Natural killer cell (primary cell): ENCODE data around the gene DCUN1D3. TPM values are rescaled to one million over a fixed set of nuclear protein-coding genes. Genes with fewer than 3 reads are reported as not detected.

Experiments
- ATAC-seq, 3 donors: fragments of 150-1000 bp in 2 of 3; fragments of 200-7000 bp in 1 of 3; cut with Tn5 transposase; 1 replicate in 1 of 3; 2 replicates in 2 of 3; pipeline ENCODE4 v1.10.0; 2021; ENCODE audit warnings: mild to moderate bottlenecking in 2 of 3, moderate library complexity in 2 of 3
- DNase-seq, 2 donors: peaks; one replicate each; pipeline versions ENCODE4 v3.0.0 to v3.0.0-alpha.2; 2013 to 2021; ENCODE audit warnings: mixed read lengths in 1 of 2
- H3K27ac ChIP-seq: one replicate; pipeline ENCODE4 v1.5.1; 2013; ENCODE audit warnings: mild to moderate bottlenecking, low read length
- H3K27me3 ChIP-seq: one replicate; pipeline ENCODE4 v1.6.1; 2013; ENCODE audit warnings: low read length; ENCODE audit not compliant: control insufficient read depth, insufficient read depth
- H3K36me3 ChIP-seq: one replicate; pipeline ENCODE4 v1.6.1; 2013; ENCODE audit warnings: low read length; ENCODE audit not compliant: control insufficient read depth, insufficient read depth
- H3K4me1 ChIP-seq: one replicate; pipeline ENCODE4 v1.6.1; 2013; ENCODE audit warnings: low read length; ENCODE audit not compliant: control insufficient read depth, insufficient read depth
- H3K4me3 ChIP-seq: one replicate; pipeline ENCODE4 v1.5.1; 2013; ENCODE audit warnings: low read length
- H3K9me3 ChIP-seq: one replicate; pipeline ENCODE4 v1.6.1; 2013; ENCODE audit warnings: low read length; ENCODE audit not compliant: control insufficient read depth, insufficient read depth
- H3K27ac Mint-ChIP-seq, 2 donors: one replicate each; pipeline ENCODE4 v1.8.0; 2022; ENCODE audit warnings: mild to moderate bottlenecking in 2 of 2, mixed read lengths in 2 of 2, moderate library complexity in 1 of 2
- H3K27me3 Mint-ChIP-seq, 2 donors: one replicate each; pipeline ENCODE4 v1.8.0; 2022; ENCODE audit warnings: low read depth in 2 of 2, mixed read lengths in 2 of 2
- H3K36me3 Mint-ChIP-seq: one replicate; pipeline ENCODE4 v1.8.0; 2022; ENCODE audit warnings: mixed read lengths
- H3K4me1 Mint-ChIP-seq, 2 donors: one replicate each; pipeline ENCODE4 v1.8.0; 2022; ENCODE audit warnings: mixed read lengths in 2 of 2
- H3K4me3 Mint-ChIP-seq: one replicate; pipeline ENCODE4 v1.8.0; 2022; ENCODE audit warnings: mild to moderate bottlenecking, moderate library complexity, mixed read lengths
- H3K9me3 Mint-ChIP-seq, 2 donors: one replicate each; pipeline ENCODE4 v1.8.0; 2022; ENCODE audit warnings: mixed read lengths in 2 of 2
- CTCF ChIP-seq: fragments of 200-600 bp; IDR thresholded peaks from one replicate; pipeline ENCODE4 v1.8.0; 2022; ENCODE audit warnings: antibody characterized with exemption
- WGBS: methylation state at CpG from one replicate; pipeline ENCODE4 v1.1.7; 2013; ENCODE audit warnings: missing lambda C conversion rate; ENCODE audit not compliant: insufficient coverage; 5-methylcytosine and 5-hydroxymethylcytosine counted together
- intact Hi-C: fragments of 100-400 bp; cut with micrococcal nuclease; formaldehyde crosslinking; loops from one replicate; pipeline ENCODE4 v1.14.2; 2022
- total RNA-seq, 4 donors: library from RNA; stranded (reverse); fragments of 120-200 nt in 1 of 4; gene quantifications; one replicate each; pipeline versions ENCODE4 v1.2.3 to v1.2.4, GENCODE V29; 2013 to 2022

The DCUN1D3 gene
- total RNA-seq, 3 donors from 2014 or later (not counting 1 experiment from before 2014, with no cell fraction given): 5.3 to 9.3 (median 6.1) TPM

- Mint-ChIP-seq H3K27me3 (no peaks in the 10 kb centered on the region), H3K4me3 (no peak overlapping the region), H3K27ac (no peak overlapping the region), H3K9me3 (no peaks in the 10 kb centered on the region), H3K36me3 (no peaks in the 10 kb centered on the region), H3K4me1 (peaks cover 0 to 7% of the 10 kb centered on the region in 2 donors)
- no peak overlapping the region for H3K4me3 ChIP-seq
- no peak for DNase-seq
- no peaks in the 10 kb centered on the region for H3K4me1 ChIP-seq
- H3K9me3 ChIP-seq: no peaks in the 10 kb centered on the region
- TF ChIP-seq CTCF: no peak
- intact Hi-C loops: no loop called here
- no peak overlapping the region for H3K27ac ChIP-seq
- ATAC-seq: peak in 1 of 3 donors; percentile 56
- WGBS: 86% methylated on average over 3 of the region's 3 CpGs
- no peaks in the 10 kb centered on the region for H3K27me3 ChIP-seq
- no peaks in the 10 kb centered on the region for H3K36me3 ChIP-seq
These were observed 74.1 kb downstream of the DCUN1D3 start for GRCh38 chr16:20826039-20826566.

- intact Hi-C loops: no loop called here
- Histone ChIP-seq H3K4me3 (no peak overlapping the region), H3K9me3 (no peaks in the 10 kb centered on the region), H3K27ac (no peak overlapping the region), H3K36me3 (no peaks in the 10 kb centered on the region), H3K27me3 (no peaks in the 10 kb centered on the region), H3K4me1 (no peaks in the 10 kb centered on the region)
- TF ChIP-seq CTCF: no peak
- Mint-ChIP-seq H3K27ac (no peak overlapping the region), H3K27me3 (no peaks in the 10 kb centered on the region), H3K9me3 (no peaks in the 10 kb centered on the region), H3K4me1 (peaks cover 0 to 7% of the 10 kb centered on the region in 2 donors), H3K36me3 (no peaks in the 10 kb centered on the region), H3K4me3 (no peak overlapping the region)
- WGBS: 100% methylated on average over 1 of the region's 3 CpGs
- ATAC-seq (no peak), DNase-seq (no peak)
These were observed 77.4 kb downstream of the DCUN1D3 start for GRCh38 chr16:20822521-20823325.

GRCh38 chr16:20821682-20822081, 78.5 kb downstream of the DCUN1D3 start:
- no peak overlapping the region for H3K27ac ChIP-seq
- H3K9me3 ChIP-seq: no peaks in the 10 kb centered on the region
- TF ChIP-seq CTCF: no peak
- H3K27me3 Mint-ChIP-seq: no peaks in the 10 kb centered on the region
- intact Hi-C loops: no loop called here
- peaks cover 0 to 7% of the 10 kb centered on the region in 2 donors for H3K4me1 Mint-ChIP-seq
- H3K36me3 ChIP-seq: no peaks in the 10 kb centered on the region
- H3K4me1 ChIP-seq: no peaks in the 10 kb centered on the region
- ATAC-seq: no peak
- DNase-seq: no peak
- no peaks in the 10 kb centered on the region for H3K36me3 Mint-ChIP-seq
- WGBS: 96% methylated on average over 2 of the region's 4 CpGs
- no peaks in the 10 kb centered on the region for H3K27me3 ChIP-seq
- H3K9me3 Mint-ChIP-seq: no peaks in the 10 kb centered on the region
- H3K4me3 ChIP-seq: no peak overlapping the region
- H3K27ac Mint-ChIP-seq: no peak overlapping the region
- no peak overlapping the region for H3K4me3 Mint-ChIP-seq
